ENCODE results near the gene ORM2.

The ORM2 gene

GRCh38 chr9:114296338-114296737 is 33.3 kb upstream of the ORM2 start:
- DNase-seq: no peak

GRCh38 chr9:114299286-114300152 is 30.1 kb upstream of the ORM2 start:
- no peak for DNase-seq

DNA sequence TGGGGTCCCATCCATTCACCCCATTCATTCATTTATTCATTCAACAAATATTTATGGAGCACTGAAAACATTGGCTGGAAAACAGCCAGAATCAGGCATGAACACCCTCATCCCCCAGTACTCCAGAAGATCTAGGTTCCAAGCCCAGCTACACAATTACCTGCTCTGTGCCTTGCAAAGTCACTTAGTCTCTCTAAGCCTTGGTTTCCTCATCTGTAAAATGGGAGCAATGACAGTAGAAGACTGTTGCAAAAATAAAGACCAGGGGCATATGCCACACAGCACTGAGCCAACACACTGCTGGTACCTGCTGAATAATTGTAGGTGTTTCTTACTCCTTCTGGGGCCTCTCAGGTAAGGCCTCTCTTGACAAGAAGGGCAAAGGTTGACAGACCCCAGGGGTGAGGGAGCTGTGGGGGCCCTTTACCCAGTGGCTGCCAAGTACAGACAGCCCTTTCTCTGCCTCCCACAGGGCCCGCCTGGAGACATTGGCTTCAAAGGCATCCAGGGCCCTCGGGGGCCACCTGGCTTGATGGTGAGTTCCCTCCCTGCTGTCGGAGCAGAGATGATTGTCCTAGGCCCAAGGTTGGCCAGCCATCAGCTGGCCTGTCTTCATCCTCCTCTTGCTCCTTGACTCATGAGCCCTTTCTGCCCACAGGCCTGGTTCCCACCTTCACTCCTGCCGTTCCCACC is 29.4 kb upstream of the ORM2 start:
- DNase-seq: no peak

DNA sequence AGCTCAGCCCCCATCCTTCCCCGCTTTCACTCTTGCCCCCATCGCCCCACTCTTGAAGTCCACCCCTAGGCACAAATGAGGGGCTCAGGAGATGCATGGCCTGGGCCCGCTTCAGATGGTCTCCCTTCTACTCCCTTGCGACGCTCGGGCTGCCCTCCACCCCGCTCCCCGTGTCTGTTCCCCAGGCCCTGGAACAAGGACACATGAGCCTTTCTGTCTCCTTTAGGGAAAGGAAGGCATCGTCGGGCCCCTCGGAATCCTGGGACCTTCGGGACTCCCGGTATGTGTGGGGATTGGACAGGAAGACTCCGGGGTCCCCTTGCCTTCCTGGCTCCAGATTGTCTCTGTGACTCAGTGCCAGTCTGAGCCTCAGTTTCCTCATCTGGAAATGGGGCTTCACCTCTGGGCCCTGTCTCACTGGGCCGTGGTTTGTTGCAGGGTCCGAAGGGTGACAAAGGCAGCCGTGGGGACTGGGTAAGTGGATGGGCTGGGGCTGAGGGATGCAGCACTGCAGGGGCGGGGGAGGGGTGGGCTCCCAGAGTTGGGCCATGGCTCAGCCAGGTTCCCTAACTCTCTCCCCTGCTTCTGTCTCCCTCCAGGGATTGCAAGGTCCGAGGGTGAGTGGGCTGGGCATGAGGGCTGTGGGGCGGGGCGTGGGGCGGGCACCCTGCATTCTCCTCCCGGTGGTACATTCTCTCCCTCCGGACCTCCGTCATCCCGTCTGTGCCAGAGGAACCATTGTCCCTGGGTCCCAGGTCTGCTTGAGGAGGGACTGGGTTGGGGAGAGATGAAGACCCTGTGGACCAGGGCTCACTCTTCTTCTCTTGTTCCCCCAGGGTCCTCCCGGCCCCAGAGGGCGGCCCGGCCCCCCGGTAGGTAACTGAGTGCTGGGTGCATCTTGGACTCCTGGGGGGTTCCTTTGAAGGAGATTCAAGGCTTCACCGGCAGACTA is 28.5 kb upstream of the ORM2 start:
- no peak for DNase-seq

- DNase-seq: no peak
Observed at GRCh38 chr9:114301798-114302565, 27.7 kb upstream of the ORM2 start.

- DNase-seq: no peak
Observed at GRCh38 chr9:114302727-114303126, 26.9 kb upstream of the ORM2 start.

- no peak for DNase-seq
Observed at GRCh38 chr9:114303571-114303970, 26.1 kb upstream of the ORM2 start.

GRCh38 chr9:114303977-114304376 is 25.7 kb upstream of the ORM2 start:
- DNase-seq: no peak

- DNase-seq: no peak
Observed at GRCh38 chr9:114304416-114305188, 25.1 kb upstream of the ORM2 start.

DNA sequence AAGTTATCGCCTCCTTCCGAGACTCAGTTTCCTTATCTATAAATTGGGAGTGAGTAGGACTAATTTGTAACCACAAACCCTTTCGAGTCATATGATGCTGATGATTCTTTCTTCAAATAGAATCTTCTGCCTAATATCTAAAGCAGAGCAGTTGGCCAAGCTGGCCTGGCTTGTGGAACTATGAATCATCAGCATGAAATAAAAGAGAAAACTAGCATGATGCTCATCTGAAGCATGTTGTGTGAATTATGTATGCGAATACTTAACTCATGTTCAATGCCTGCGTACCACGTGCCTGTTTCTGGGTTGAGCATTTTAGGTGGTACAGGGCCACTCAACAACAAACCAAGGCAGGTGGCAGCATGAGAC is 21.8 kb upstream of the ORM2 start:
- no peak for DNase-seq

DNA sequence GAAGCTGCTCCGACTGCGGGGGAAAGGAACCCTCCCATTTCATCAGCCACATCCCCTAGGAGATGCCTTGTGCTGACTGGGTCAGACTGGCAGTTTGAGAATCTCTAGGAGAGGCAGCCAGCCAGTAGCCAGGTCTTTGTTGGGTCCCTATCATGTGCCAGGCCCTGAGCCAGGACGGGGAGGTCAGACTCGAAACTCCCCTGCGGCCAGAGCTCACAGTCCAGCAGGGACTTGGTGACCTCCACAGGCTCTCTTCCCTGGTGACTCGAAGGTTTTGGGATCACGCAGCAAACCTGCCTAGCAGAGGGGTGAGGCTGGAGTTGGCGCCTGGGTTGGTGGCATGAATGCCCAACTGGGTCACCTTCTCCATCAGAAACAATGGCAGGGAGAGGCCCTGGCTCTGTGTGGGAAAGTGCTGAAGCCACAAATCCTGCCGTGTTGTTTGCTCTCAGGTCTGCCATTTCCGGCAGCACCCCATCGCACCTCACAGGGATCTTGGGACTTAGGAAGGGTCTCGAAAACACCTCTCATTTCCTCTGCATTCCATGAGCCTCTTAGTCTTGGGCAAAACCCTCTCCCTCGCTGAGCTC is 21.2 kb upstream of the ORM2 start:
- DNase-seq: no peak

- DNase-seq: no peak
Observed at GRCh38 chr9:114309096-114309495, 20.6 kb upstream of the ORM2 start.

- DNase-seq: no peak
Observed at GRCh38 chr9:114310471-114311450, 18.9 kb upstream of the ORM2 start.

GRCh38 chr9:114311571-114312512 is 17.8 kb upstream of the ORM2 start:
- no peak for DNase-seq

DNA sequence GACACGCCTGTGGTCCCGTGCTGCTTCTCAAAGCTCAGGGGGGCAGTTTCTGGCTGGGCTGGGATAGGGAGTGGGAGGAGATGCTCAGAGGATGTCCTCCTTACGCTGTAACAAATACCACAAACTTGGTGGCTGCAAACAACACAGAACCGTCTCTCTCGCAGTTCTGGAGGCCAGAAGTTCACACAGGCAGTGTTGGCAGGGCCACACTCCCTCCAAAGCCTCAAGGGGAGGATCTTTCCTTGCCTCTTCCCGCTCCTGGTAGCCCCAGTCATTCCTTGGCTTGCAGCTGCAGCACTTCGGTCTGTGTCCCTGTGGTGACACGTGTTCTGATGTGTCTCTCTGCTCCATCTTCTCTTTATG is 17.2 kb upstream of the ORM2 start:
- DNase-seq: no peak

DNA sequence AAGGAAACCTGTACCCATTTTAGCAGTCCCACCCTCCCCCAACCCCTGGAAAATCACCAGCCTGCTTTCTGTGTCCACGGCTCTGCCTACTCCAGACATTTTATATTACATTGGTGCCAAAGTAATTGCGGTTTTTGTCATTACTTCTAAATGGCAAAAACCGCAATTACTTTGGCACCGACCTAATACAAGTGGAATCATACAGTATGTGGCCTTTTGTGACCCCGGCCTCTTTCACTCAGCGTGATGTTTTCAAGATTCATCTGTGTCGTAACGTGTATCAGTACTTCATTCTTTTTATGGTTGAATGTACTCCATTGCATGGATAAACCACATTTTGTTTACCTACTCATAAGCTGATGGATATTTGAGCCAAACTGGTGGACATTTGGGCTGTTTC is 16.5 kb upstream of the ORM2 start:
- DNase-seq: no peak

DNA sequence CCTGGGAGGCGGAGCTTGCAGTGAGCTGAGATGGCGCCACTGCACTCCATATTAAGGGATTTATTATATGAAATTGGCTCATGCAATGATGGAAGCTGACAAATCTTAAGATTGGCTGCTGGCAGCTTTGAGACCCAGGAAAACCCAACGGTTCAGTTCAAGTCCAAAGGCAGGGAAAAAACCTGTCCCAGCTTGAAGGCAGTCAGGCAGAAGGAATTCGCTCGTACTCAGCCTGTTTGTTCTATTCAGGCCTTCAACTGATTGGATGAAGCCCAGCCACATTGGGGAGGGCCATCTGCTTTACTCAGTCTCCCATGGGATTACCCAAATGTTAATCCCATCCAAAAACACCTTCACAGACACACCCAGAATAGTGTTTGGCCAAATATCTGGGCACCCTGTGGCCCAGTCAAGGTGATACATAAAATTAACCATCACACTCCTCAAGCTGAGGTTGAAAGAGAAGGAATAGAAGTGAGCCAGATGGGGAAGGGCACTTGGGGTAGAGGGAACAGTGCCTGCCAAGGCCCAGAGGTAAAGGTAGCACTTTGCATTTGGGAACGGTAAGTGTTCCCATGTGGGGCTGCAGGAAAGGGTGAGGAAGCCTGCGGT is 15.3 kb upstream of the ORM2 start:
- DNase-seq: no peak

Measured in NCI-H1930 (cell line).